ENCODE results near the gene AMIGO2.
"Not testable (repeated sequence)": the region's sequence is repeated elsewhere in the genome, so short reads cannot be mapped to it uniquely, and the experiment has no call there.

AMIGO2 gene

GRCh38 chr12:47122602-47123001 lies 42.8 kb upstream of the AMIGO2 start:
- H2BK5ac ChIP-seq (ENCODE audit: low read depth, low read length, poor library complexity) = no peak overlapping the region
- H3K4ac ChIP-seq (ENCODE audit: low read depth, low read length) = no peak overlapping the region
- no peaks in the 10 kb centered on the region for H3K79me1 ChIP-seq (ENCODE audit: low read length)
- no peak overlapping the region for H3K4me2 ChIP-seq (ENCODE audit: low read length)
- H3K79me2 ChIP-seq (ENCODE audit: control insufficient read depth, insufficient read depth, low read length, poor library complexity) = no peaks in the 10 kb centered on the region
- no peak for DNase-seq
- H3K14ac ChIP-seq (ENCODE audit: low read length) = no peak overlapping the region
- H2AK5ac ChIP-seq (ENCODE audit: low read length) = no peak overlapping the region
- WGBS (ENCODE audit: extremely low coverage, insufficient coverage, insufficient read length) = no CpG with 5 or more reads among the region's 1 CpG
- no peaks in the 10 kb centered on the region for H3K9me3 ChIP-seq (ENCODE audit: insufficient read depth, low read depth, low read length)
- no peak overlapping the region for H2BK120ac ChIP-seq (ENCODE audit: insufficient read depth, low read length, poor library complexity)
- H4K8ac ChIP-seq (ENCODE audit: low read depth, low read length) = no peak overlapping the region
- no peak overlapping the region for H2AFZ ChIP-seq (ENCODE audit: insufficient read depth, low read length, poor library complexity)
- H2BK12ac ChIP-seq (ENCODE audit: low read length) = no peak overlapping the region
- H3K27ac ChIP-seq (ENCODE audit: low read depth, low read length) = no peak overlapping the region
- H3K18ac ChIP-seq (ENCODE audit: low read length) = no peak overlapping the region
- H3K23ac ChIP-seq (ENCODE audit: low read length) = no peak overlapping the region
- no peaks in the 10 kb centered on the region for H3K36me3 ChIP-seq (ENCODE audit: control insufficient read depth in 1 of 2, insufficient read depth in 2 of 2, low read length in 2 of 2)
- no peak overlapping the region for H3K9ac ChIP-seq (ENCODE audit: low read length)
- H4K91ac ChIP-seq (ENCODE audit: low read depth, low read length) = no peak overlapping the region
- no peaks in the 10 kb centered on the region for H3K27me3 ChIP-seq (ENCODE audit: insufficient read depth, low read length)
- no peaks in the 10 kb centered on the region for H3K4me1 ChIP-seq (ENCODE audit: control insufficient read depth in 1 of 2, insufficient read depth in 2 of 2, low read length in 2 of 2)
- H3K4me3 ChIP-seq (ENCODE audit: low read depth, low read length) = no peak overlapping the region
- H4K12ac ChIP-seq (ENCODE audit: low read depth, low read length) = no peak overlapping the region

DNA sequence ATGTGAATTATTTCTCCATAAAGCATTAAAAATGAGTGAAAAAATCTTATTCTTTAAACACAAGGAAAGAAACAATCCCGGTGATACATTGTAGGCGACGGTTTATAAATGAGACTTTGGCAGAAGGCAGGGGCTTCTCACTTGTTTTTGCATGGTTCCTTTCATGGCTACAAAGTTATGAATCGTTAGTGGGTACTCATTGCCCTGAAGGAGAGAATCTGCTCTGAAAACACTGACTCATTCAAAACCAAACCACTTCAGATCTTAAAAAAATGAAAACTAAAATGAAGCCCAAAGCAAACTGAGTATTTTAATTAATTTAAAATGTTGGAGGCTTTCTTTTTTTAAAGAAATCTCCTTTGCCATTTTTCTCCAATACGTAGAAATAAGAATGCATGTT lies 41.4 kb upstream of the AMIGO2 start:
- H4K12ac ChIP-seq (ENCODE audit: low read depth, low read length) = no peak overlapping the region
- no peaks in the 10 kb centered on the region for H3K27me3 ChIP-seq (ENCODE audit: insufficient read depth, low read length)
- H3K4me1 ChIP-seq (ENCODE audit: control insufficient read depth in 1 of 2, insufficient read depth in 2 of 2, low read length in 2 of 2) = no peaks in the 10 kb centered on the region
- no peak overlapping the region for H2AFZ ChIP-seq (ENCODE audit: insufficient read depth, low read length, poor library complexity)
- H3K4ac ChIP-seq (ENCODE audit: low read depth, low read length) = no peak overlapping the region
- no peaks in the 10 kb centered on the region for H3K79me1 ChIP-seq (ENCODE audit: low read length)
- H3K23ac ChIP-seq (ENCODE audit: low read length) = no peak overlapping the region
- WGBS (ENCODE audit: extremely low coverage, insufficient coverage, insufficient read length) = no CpG with 5 or more reads among the region's 5 CpGs
- no peak overlapping the region for H3K4me3 ChIP-seq (ENCODE audit: low read depth, low read length)
- H3K4me2 ChIP-seq (ENCODE audit: low read length) = no peak overlapping the region
- H2AK5ac ChIP-seq (ENCODE audit: low read length) = no peak overlapping the region
- no peak overlapping the region for H2BK5ac ChIP-seq (ENCODE audit: low read depth, low read length, poor library complexity)
- H3K14ac ChIP-seq (ENCODE audit: low read length) = no peak overlapping the region
- no peaks in the 10 kb centered on the region for H3K36me3 ChIP-seq (ENCODE audit: control insufficient read depth in 1 of 2, insufficient read depth in 2 of 2, low read length in 2 of 2)
- H2BK120ac ChIP-seq (ENCODE audit: insufficient read depth, low read length, poor library complexity) = no peak overlapping the region
- no peak overlapping the region for H4K8ac ChIP-seq (ENCODE audit: low read depth, low read length)
- no peaks in the 10 kb centered on the region for H3K9me3 ChIP-seq (ENCODE audit: insufficient read depth, low read depth, low read length)
- H2BK12ac ChIP-seq (ENCODE audit: low read length) = no peak overlapping the region
- DNase-seq = no peak
- no peak overlapping the region for H3K9ac ChIP-seq (ENCODE audit: low read length)
- no peak overlapping the region for H3K18ac ChIP-seq (ENCODE audit: low read length)
- H3K27ac ChIP-seq (ENCODE audit: low read depth, low read length) = no peak overlapping the region
- H3K79me2 ChIP-seq (ENCODE audit: control insufficient read depth, insufficient read depth, low read length, poor library complexity) = no peaks in the 10 kb centered on the region
- H4K91ac ChIP-seq (ENCODE audit: low read depth, low read length) = no peak overlapping the region

DNA sequence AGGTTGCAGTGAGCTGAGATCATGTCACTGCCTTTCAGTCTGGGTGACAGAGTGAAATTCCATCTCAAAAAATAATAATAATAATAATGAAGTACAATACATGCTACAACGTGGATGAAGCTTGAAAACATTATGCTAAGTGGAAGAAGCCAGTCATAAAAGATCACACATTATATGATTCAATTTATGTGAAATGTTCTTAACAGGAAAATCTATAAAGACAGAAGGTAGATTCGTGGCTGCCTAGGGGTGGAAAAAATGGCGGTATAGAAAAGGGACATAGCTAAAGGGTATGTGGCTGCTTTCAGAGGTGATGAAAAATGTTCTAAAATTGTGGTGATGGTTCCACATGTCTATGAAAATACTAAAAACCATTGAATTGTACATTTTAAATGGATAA lies 41.0 kb upstream of the AMIGO2 start:
- no CpG with 5 or more reads among the region's 3 CpGs for WGBS (ENCODE audit: extremely low coverage, insufficient coverage, insufficient read length)
- H2AK5ac ChIP-seq (ENCODE audit: low read length) = no peak overlapping the region
- no peak overlapping the region for H4K8ac ChIP-seq (ENCODE audit: low read depth, low read length)

GRCh38 chr12:47117305-47117704 lies 37.5 kb upstream of the AMIGO2 start:
- not testable (repeated sequence) for H4K8ac ChIP-seq (ENCODE audit: low read depth, low read length); DNase-seq; H3K23ac ChIP-seq (ENCODE audit: low read length); H2AK5ac ChIP-seq (ENCODE audit: low read length); H2BK120ac ChIP-seq (ENCODE audit: insufficient read depth, low read length, poor library complexity); H3K36me3 ChIP-seq (ENCODE audit: control insufficient read depth in 1 of 2, insufficient read depth in 2 of 2, low read length in 2 of 2); H3K9ac ChIP-seq (ENCODE audit: low read length); H3K9me3 ChIP-seq (ENCODE audit: insufficient read depth, low read depth, low read length); H3K14ac ChIP-seq (ENCODE audit: low read length); H2AFZ ChIP-seq (ENCODE audit: insufficient read depth, low read length, poor library complexity); H3K79me2 ChIP-seq (ENCODE audit: control insufficient read depth, insufficient read depth, low read length, poor library complexity); H3K18ac ChIP-seq (ENCODE audit: low read length); H3K4me2 ChIP-seq (ENCODE audit: low read length); H4K91ac ChIP-seq (ENCODE audit: low read depth, low read length); H4K12ac ChIP-seq (ENCODE audit: low read depth, low read length); H3K4me3 ChIP-seq (ENCODE audit: low read depth, low read length); H3K79me1 ChIP-seq (ENCODE audit: low read length); H3K27me3 ChIP-seq (ENCODE audit: insufficient read depth, low read length); H3K4me1 ChIP-seq (ENCODE audit: control insufficient read depth in 1 of 2, insufficient read depth in 2 of 2, low read length in 2 of 2); H2BK5ac ChIP-seq (ENCODE audit: low read depth, low read length, poor library complexity); H3K27ac ChIP-seq (ENCODE audit: low read depth, low read length); H2BK12ac ChIP-seq (ENCODE audit: low read length); H3K4ac ChIP-seq (ENCODE audit: low read depth, low read length)
- WGBS (ENCODE audit: extremely low coverage, insufficient coverage, insufficient read length) = no CpG with 5 or more reads among the region's 3 CpGs

More for the DNA sequence above, 41.0 kb upstream of the AMIGO2 start:
- no peaks in the 10 kb centered on the region for H3K79me2 ChIP-seq (ENCODE audit: control insufficient read depth, insufficient read depth, low read length, poor library complexity)
- no peak overlapping the region for H3K23ac ChIP-seq (ENCODE audit: low read length)
- no peak overlapping the region for H3K4me2 ChIP-seq (ENCODE audit: low read length)
- no peak overlapping the region for H2BK12ac ChIP-seq (ENCODE audit: low read length)
- H2BK120ac ChIP-seq (ENCODE audit: insufficient read depth, low read length, poor library complexity) = no peak overlapping the region
- H3K18ac ChIP-seq (ENCODE audit: low read length) = no peak overlapping the region
- H3K27ac ChIP-seq (ENCODE audit: low read depth, low read length) = no peak overlapping the region
- H3K36me3 ChIP-seq (ENCODE audit: control insufficient read depth in 1 of 2, insufficient read depth in 2 of 2, low read length in 2 of 2) = no peaks in the 10 kb centered on the region
- no peak overlapping the region for H3K4me3 ChIP-seq (ENCODE audit: low read depth, low read length)
- H3K14ac ChIP-seq (ENCODE audit: low read length) = no peak overlapping the region
- no peak overlapping the region for H3K4ac ChIP-seq (ENCODE audit: low read depth, low read length)
- no peak overlapping the region for H3K9ac ChIP-seq (ENCODE audit: low read length)
- no peaks in the 10 kb centered on the region for H3K27me3 ChIP-seq (ENCODE audit: insufficient read depth, low read length)
- no peaks in the 10 kb centered on the region for H3K79me1 ChIP-seq (ENCODE audit: low read length)
- DNase-seq = no peak
- H4K12ac ChIP-seq (ENCODE audit: low read depth, low read length) = no peak overlapping the region
- no peak overlapping the region for H2AFZ ChIP-seq (ENCODE audit: insufficient read depth, low read length, poor library complexity)
- H2BK5ac ChIP-seq (ENCODE audit: low read depth, low read length, poor library complexity) = no peak overlapping the region
- H3K9me3 ChIP-seq (ENCODE audit: insufficient read depth, low read depth, low read length) = no peaks in the 10 kb centered on the region
- H3K4me1 ChIP-seq (ENCODE audit: control insufficient read depth in 1 of 2, insufficient read depth in 2 of 2, low read length in 2 of 2) = no peaks in the 10 kb centered on the region
- no peak overlapping the region for H4K91ac ChIP-seq (ENCODE audit: low read depth, low read length)

All from trophoblast cell (in vitro differentiated cells and primary cell).